ENCODE data around the gene PDE4B.

DNA sequence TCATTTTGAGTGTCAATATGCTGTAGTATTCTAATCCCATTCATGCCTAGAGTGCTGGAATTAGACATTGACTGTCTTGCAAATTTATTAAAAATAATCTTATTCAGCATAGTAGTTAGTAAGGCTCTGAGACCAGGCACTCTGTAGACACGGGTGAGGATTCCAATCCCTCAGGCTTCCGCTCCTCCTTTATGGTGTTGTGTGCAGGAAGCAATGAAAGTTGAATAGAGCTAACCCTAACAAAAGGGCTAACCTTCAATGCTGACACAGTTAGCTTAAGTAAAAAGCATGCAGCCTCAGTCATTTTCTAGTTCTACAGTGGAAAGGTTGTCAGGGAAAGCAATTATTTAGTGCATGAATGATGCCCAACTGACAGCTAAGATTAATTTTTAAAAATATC is 541.6 kb downstream of the PDE4B start:
- no peak for TF ChIP-seq EZH2 (IDR thresholded peaks at IDR 0.05; ENCODE audit: borderline replicate concordance, low read length)
- TF ChIP-seq, protein P1, sequence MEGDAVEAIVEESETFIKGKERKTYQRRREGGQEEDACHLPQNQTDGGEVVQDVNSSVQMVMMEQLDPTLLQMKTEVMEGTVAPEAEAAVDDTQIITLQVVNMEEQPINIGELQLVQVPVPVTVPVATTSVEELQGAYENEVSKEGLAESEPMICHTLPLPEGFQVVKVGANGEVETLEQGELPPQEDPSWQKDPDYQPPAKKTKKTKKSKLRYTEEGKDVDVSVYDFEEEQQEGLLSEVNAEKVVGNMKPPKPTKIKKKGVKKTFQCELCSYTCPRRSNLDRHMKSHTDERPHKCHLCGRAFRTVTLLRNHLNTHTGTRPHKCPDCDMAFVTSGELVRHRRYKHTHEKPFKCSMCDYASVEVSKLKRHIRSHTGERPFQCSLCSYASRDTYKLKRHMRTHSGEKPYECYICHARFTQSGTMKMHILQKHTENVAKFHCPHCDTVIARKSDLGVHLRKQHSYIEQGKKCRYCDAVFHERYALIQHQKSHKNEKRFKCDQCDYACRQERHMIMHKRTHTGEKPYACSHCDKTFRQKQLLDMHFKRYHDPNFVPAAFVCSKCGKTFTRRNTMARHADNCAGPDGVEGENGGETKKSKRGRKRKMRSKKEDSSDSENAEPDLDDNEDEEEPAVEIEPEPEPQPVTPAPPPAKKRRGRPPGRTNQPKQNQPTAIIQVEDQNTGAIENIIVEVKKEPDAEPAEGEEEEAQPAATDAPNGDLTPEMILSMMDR (IDR thresholded peaks at IDR 0.05; ENCODE audit: low read length), result no peak
